Mononuclear cell (primary cell): ENCODE results near the gene DYNC1I1. TPM values are rescaled to one million over a fixed set of nuclear protein-coding genes. Genes with fewer than 3 reads are reported as not detected.

ENCODE experiments used
- H3K27me3 ChIP-seq: 2 replicates; pipeline ENCODE4 v1.6.0; 2011; ENCODE audit warnings: low read length, control low read depth; ENCODE audit not compliant: insufficient read depth
- H3K4me1 ChIP-seq: 2 replicates; pipeline ENCODE4 v1.5.1; 2011; ENCODE audit warnings: mild to moderate bottlenecking, low read length, control low read depth; ENCODE audit not compliant: insufficient read depth
- H3K4me3 ChIP-seq: 2 replicates; pipeline ENCODE4 v1.5.1; 2011; ENCODE audit warnings: mild to moderate bottlenecking, low read length, moderate library complexity
- H3K9me3 ChIP-seq: 2 replicates; pipeline ENCODE4 v1.5.1; 2011; ENCODE audit warnings: low read depth, mild to moderate bottlenecking, control low read depth, low read length
- total RNA-seq: library from RNA; depleted of rRNA; stranded (reverse); fragments of >200 nt; gene quantifications from one replicate; pipeline ENCODE4 v1.2.3, GENCODE V29; 2012

The DYNC1I1 gene
- total RNA-seq, 1 donor = 0.10 TPM

- no peaks in the 10 kb centered on the region for H3K4me1 ChIP-seq
- H3K4me3 ChIP-seq = no peak overlapping the region
- H3K27me3 ChIP-seq = no peaks in the 10 kb centered on the region
- no peaks in the 10 kb centered on the region for H3K9me3 ChIP-seq
Observed at GRCh38 chr7:96052860-96053470, 280.6 kb downstream of the DYNC1I1 start.

GRCh38 chr7:96055717-96056116 is 283.4 kb downstream of the DYNC1I1 start:
- H3K27me3 ChIP-seq = no peaks in the 10 kb centered on the region
- no peaks in the 10 kb centered on the region for H3K4me1 ChIP-seq
- H3K9me3 ChIP-seq = no peaks in the 10 kb centered on the region
- H3K4me3 ChIP-seq = no peak overlapping the region

GRCh38 chr7:96059075-96059474 is 286.7 kb downstream of the DYNC1I1 start:
- no peaks in the 10 kb centered on the region for H3K4me1 ChIP-seq

GRCh38 chr7:96061009-96061408 is 288.7 kb downstream of the DYNC1I1 start:
- Histone ChIP-seq H3K4me3 (no peak overlapping the region), H3K27me3 (no peaks in the 10 kb centered on the region), H3K4me1 (no peaks in the 10 kb centered on the region), H3K9me3 (no peaks in the 10 kb centered on the region)

More at GRCh38 chr7:96059075-96059474, 286.7 kb downstream of the DYNC1I1 start:
- Histone ChIP-seq H3K4me3 (no peak overlapping the region), H3K9me3 (no peaks in the 10 kb centered on the region), H3K27me3 (no peaks in the 10 kb centered on the region)

- Histone ChIP-seq H3K27me3 (no peaks in the 10 kb centered on the region), H3K4me1 (no peaks in the 10 kb centered on the region), H3K4me3 (no peak overlapping the region), H3K9me3 (no peaks in the 10 kb centered on the region)
Observed at GRCh38 chr7:96061844-96062243, 289.5 kb downstream of the DYNC1I1 start.

- Histone ChIP-seq H3K9me3 (no peaks in the 10 kb centered on the region), H3K4me1 (no peaks in the 10 kb centered on the region), H3K4me3 (no peak overlapping the region), H3K27me3 (peaks cover 6% of the 10 kb centered on the region)
Observed at GRCh38 chr7:96067321-96067720, 295.0 kb downstream of the DYNC1I1 start.

GRCh38 chr7:96069401-96069800 is 297.0 kb downstream of the DYNC1I1 start:
- Histone ChIP-seq H3K4me3 (no peak overlapping the region), H3K4me1 (no peaks in the 10 kb centered on the region), H3K27me3 (peaks cover 13% of the 10 kb centered on the region), H3K9me3 (no peaks in the 10 kb centered on the region)

- H3K4me1 ChIP-seq = peaks cover 7% of the 10 kb centered on the region
- no peak overlapping the region for H3K4me3 ChIP-seq
- H3K27me3 ChIP-seq = peaks cover 52% of the 10 kb centered on the region
- H3K9me3 ChIP-seq = no peaks in the 10 kb centered on the region
Observed at GRCh38 chr7:96074871-96075270, 302.5 kb downstream of the DYNC1I1 start.

GRCh38 chr7:96075510-96076349 is 303.4 kb downstream of the DYNC1I1 start:
- peaks cover 7% of the 10 kb centered on the region for H3K4me1 ChIP-seq
- H3K4me3 ChIP-seq = peak overlapping the region; percentile 18
- peaks cover 52% of the 10 kb centered on the region for H3K27me3 ChIP-seq
- H3K9me3 ChIP-seq = no peaks in the 10 kb centered on the region

GRCh38 chr7:96076350-96076707 is 304.0 kb downstream of the DYNC1I1 start:
- H3K27me3 ChIP-seq = peaks cover 52% of the 10 kb centered on the region
- H3K9me3 ChIP-seq = no peaks in the 10 kb centered on the region
- no peak overlapping the region for H3K4me3 ChIP-seq

GRCh38 chr7:96080027-96080426 is 307.7 kb downstream of the DYNC1I1 start:
- no peaks in the 10 kb centered on the region for H3K9me3 ChIP-seq
- H3K4me3 ChIP-seq = no peak overlapping the region

More at GRCh38 chr7:96076350-96076707, 304.0 kb downstream of the DYNC1I1 start:
- peaks cover 7% of the 10 kb centered on the region for H3K4me1 ChIP-seq

GRCh38 chr7:96084881-96085553 is 312.7 kb downstream of the DYNC1I1 start:
- peaks cover 6% of the 10 kb centered on the region for H3K27me3 ChIP-seq
- no peaks in the 10 kb centered on the region for H3K9me3 ChIP-seq
- H3K4me3 ChIP-seq = no peak overlapping the region

More at GRCh38 chr7:96080027-96080426, 307.7 kb downstream of the DYNC1I1 start:
- Histone ChIP-seq H3K27me3 (peaks cover 42% of the 10 kb centered on the region), H3K4me1 (peaks cover 7% of the 10 kb centered on the region)

GRCh38 chr7:96085953-96086352 is 313.6 kb downstream of the DYNC1I1 start:
- Histone ChIP-seq H3K4me3 (no peak overlapping the region), H3K27me3 (peaks cover 11% of the 10 kb centered on the region), H3K9me3 (no peaks in the 10 kb centered on the region), H3K4me1 (no peaks in the 10 kb centered on the region)

More at GRCh38 chr7:96084881-96085553, 312.7 kb downstream of the DYNC1I1 start:
- H3K4me1 ChIP-seq = no peaks in the 10 kb centered on the region

- H3K9me3 ChIP-seq = no peaks in the 10 kb centered on the region
- H3K4me1 ChIP-seq = no peaks in the 10 kb centered on the region
- no peak overlapping the region for H3K4me3 ChIP-seq
- H3K27me3 ChIP-seq = peaks cover 8% of the 10 kb centered on the region
Observed at GRCh38 chr7:96088579-96088978, 316.2 kb downstream of the DYNC1I1 start.

- Histone ChIP-seq H3K4me1 (no peaks in the 10 kb centered on the region), H3K27me3 (peaks cover 8% of the 10 kb centered on the region), H3K4me3 (no peak overlapping the region), H3K9me3 (no peaks in the 10 kb centered on the region)
Observed at GRCh38 chr7:96089511-96089910, 317.2 kb downstream of the DYNC1I1 start.
